ENCODE results near the gene ADI1.
"Not testable (repeated sequence)": the region's sequence is repeated elsewhere in the genome, so short reads cannot be mapped to it uniquely, and the experiment has no call there.

ADI1 gene

GRCh38 chr2:3449936-3450335 lies 69.4 kb downstream of the ADI1 start:
- no peak for DNase-seq (ENCODE audit: low read depth, low spot score)

GRCh38 chr2:3449086-3449485 lies 70.2 kb downstream of the ADI1 start:
- no peak for DNase-seq (ENCODE audit: low read depth, low spot score)

GRCh38 chr2:3448441-3448911 lies 70.9 kb downstream of the ADI1 start:
- not testable (repeated sequence) for DNase-seq (ENCODE audit: low read depth, low spot score)

- no peak for DNase-seq (ENCODE audit: low read depth, low spot score)
Observed at GRCh38 chr2:3447789-3448317, 71.5 kb downstream of the ADI1 start.
